GM12878 (cell line): Measurements from ENCODE around the gene FLII. TPM values are rescaled to one million over a fixed set of nuclear protein-coding genes. Genes with fewer than 3 reads are reported as not detected.

Experiments used
- ATAC-seq: fragments of 200-7000 bp; cut with Tn5 transposase; 3 replicates; pipeline ENCODE4 v1.9.1; 2020; ENCODE audit warnings: mild to moderate bottlenecking, moderate library complexity
- BruUV-seq: library from RNA; stranded (reverse); fragments of 400-500 nt; replicated peaks from 2 replicates; lab custom pipeline; 2021; lab: Mats Ljungman, UMichigan
- CTCF ChIA-PET: fragments of 300-600 bp; sonication (Branson Sonifier 250); formaldehyde crosslinking; extraction: SDS; loops from one replicate; lab custom pipeline; 2021; ENCODE audit warnings: inconsistent platforms; lab: Yijun Ruan, JAX
- POLR2A ChIA-PET: fragments of 350-600 bp; formaldehyde crosslinking; extraction: SDS; loops from one replicate; lab custom pipeline; 2021; ENCODE audit warnings: inconsistent platforms; lab: Charles Lee
- RAD21 ChIA-PET: fragments of 300-600 bp; sonication (Branson Sonifier 250); formaldehyde crosslinking; loops from one replicate; lab custom pipeline; 2023; ENCODE audit warnings: antibody characterized with exemption; ENCODE audit not compliant: unreplicated experiment; lab: Charles Lee
- SMC1A ChIA-PET: fragments of 300-600 bp; sonication (Branson Sonifier 250); formaldehyde crosslinking; loops from one replicate; lab custom pipeline; 2023; ENCODE audit not compliant: unreplicated experiment, uncharacterized antibody; lab: Charles Lee
- DNase-seq: peaks from one replicate; pipeline ENCODE4 v3.0.0-alpha.2; 2011; ENCODE audit warnings: low read depth, low spot score
- FAIRE-seq: peaks from 3 replicates; lab custom pipeline; 2011; peaks lifted over from hg19 to GRCh38; lab: Jason Lieb, UNC
- H2AFZ ChIP-seq: 2 replicates; pipeline ENCODE4 v1.6.0; 2011; ENCODE audit warnings: low read depth, low read length, control low read depth; ENCODE audit not compliant: control insufficient read depth
- H3K27ac ChIP-seq: 2 replicates; pipeline ENCODE4 v1.5.1; 2011; ENCODE audit warnings: control low read depth; ENCODE audit not compliant: control insufficient read depth, insufficient read depth
- H3K27me3 ChIP-seq, 2 experiments: replicated peaks in 1 of 2; 2 replicates each; pipeline versions ENCODE4 v1.6.0 to v1.6.1; 2011; ENCODE audit warnings: low read length in 1 of 2; ENCODE audit not compliant: control insufficient read depth in 2 of 2, insufficient read depth in 2 of 2
- H3K36me3 ChIP-seq, 2 experiments: 2 replicates each; pipeline ENCODE4 v1.5.1; 2011; ENCODE audit warnings: low read length in 1 of 2; ENCODE audit not compliant: control insufficient read depth in 2 of 2, insufficient read depth in 2 of 2
- H3K4me1 ChIP-seq: 2 replicates; pipeline ENCODE4 v1.6.1; 2011; ENCODE audit warnings: mild to moderate bottlenecking, low read length, moderate library complexity, mixed read lengths; ENCODE audit not compliant: control insufficient read depth, insufficient read depth
- H3K4me2 ChIP-seq: 2 replicates; pipeline ENCODE4 v1.6.0; 2011; ENCODE audit warnings: control low read depth; ENCODE audit not compliant: control insufficient read depth, insufficient read depth
- H3K4me3 ChIP-seq: fragments of 200-600 bp; sonication (generic); 2 replicates; pipeline ENCODE4 v1.5.1; 2016
- H3K79me2 ChIP-seq: 2 replicates; pipeline ENCODE4 v1.6.0; 2011; ENCODE audit warnings: low read length; ENCODE audit not compliant: control insufficient read depth, insufficient read depth
- H3K9ac ChIP-seq: 2 replicates; pipeline ENCODE4 v1.8.0; 2011; ENCODE audit warnings: low read length, control low read depth, mixed read lengths; ENCODE audit not compliant: control insufficient read depth, insufficient read depth
- H3K9me3 ChIP-seq: replicated peaks from 3 replicates; pipeline ENCODE4 v1.5.1; 2011; ENCODE audit warnings: mild to moderate bottlenecking, low read length; ENCODE audit not compliant: control insufficient read depth, insufficient read depth
- H4K20me1 ChIP-seq: 2 replicates; pipeline ENCODE4 v1.6.0; 2011; ENCODE audit not compliant: control insufficient read depth, insufficient read depth
- GABPA ChIP-seq: IDR thresholded peaks from 2 replicates; pipeline ENCODE4 v1.6.1; 2014; ENCODE audit warnings: antibody characterized with exemption, low read depth, mild to moderate bottlenecking, inconsistent platforms
- GATAD2B ChIP-seq: fragments of 450-650 bp; conservative IDR thresholded peaks from 2 replicates; pipeline ENCODE4 v1.6.1; 2017; ENCODE audit warnings: low read depth, mild to moderate bottlenecking, moderate library complexity
- KAT2A ChIP-seq: conservative IDR thresholded peaks from 2 replicates; pipeline ENCODE4 v1.6.1; 2011; ENCODE audit warnings: low read depth, low read length; ENCODE audit not compliant: control insufficient read depth
- MEF2A ChIP-seq: IDR thresholded peaks from 2 replicates; pipeline ENCODE4 v1.6.1; 2011; ENCODE audit warnings: low read depth, mild to moderate bottlenecking, low read length, moderate library complexity; ENCODE audit not compliant: insufficient read depth
- NRF1 ChIP-seq: conservative IDR thresholded peaks from 2 replicates; pipeline ENCODE4 v1.6.1; 2011; ENCODE audit warnings: mild to moderate bottlenecking, low read depth, low read length, improper control_type of control experiment
- RELA ChIP-seq: fragments of 450-650 bp; IDR thresholded peaks from 2 replicates; pipeline ENCODE4 v1.8.0; 2014; ENCODE audit warnings: borderline replicate concordance; ENCODE audit not compliant: partially characterized antibody
- RUNX3 ChIP-seq: IDR thresholded peaks from 2 replicates; pipeline ENCODE4 v1.6.1; 2012; ENCODE audit warnings: low read length, inconsistent platforms
- YBX1 ChIP-seq: fragments of 450-650 bp; IDR thresholded peaks from 2 replicates; pipeline ENCODE4 v1.6.1; 2016; ENCODE audit warnings: antibody characterized with exemption
- WGBS: methylation state at CpG from one replicate; pipeline ENCODE4 v1.1.6; 2016; ENCODE audit warnings: low lambda C conversion rate; ENCODE audit not compliant: insufficient replicate concordance, insufficient coverage; ENCODE audit errors: missing lambda C conversion rate; 5-methylcytosine and 5-hydroxymethylcytosine counted together
- in situ Hi-C: fragments of 300-500 bp; cut with MboI; formaldehyde crosslinking; loops from 9 replicates; pipeline ENCODE4 v1.14.3; 2018; ENCODE audit warnings: mixed read lengths
- intact Hi-C: fragments of 100-400 bp; cut with micrococcal nuclease; formaldehyde crosslinking; loops from one replicate; pipeline ENCODE4 v1.14.2; 2022; ENCODE audit not compliant: unreplicated experiment
- polyA plus RNA-seq, 11 experiments: library from polyadenylated mRNA; depleted of rRNA in 4 of 11; unstranded in 6 of 11; stranded (reverse) in 5 of 11; fragments of >200 nt; fragmentation: Nextera tagmentation in 4 of 11; fragmentation: Illumina TruSeq in 1 of 11; extraction: Ambion mirVana in 4 of 11; extraction: Trizol in 1 of 11; gene quantifications; 1 replicate in 1 of 11; 2 replicates in 10 of 11; pipeline versions ENCODE4 v1.2.1 to v1.2.3, GENCODE V29; 2011 to 2016; ENCODE audit warnings: inconsistent platforms in 2 of 11, missing spikeins in 2 of 11, low read depth in 1 of 11
- total RNA-seq, 4 experiments: library from RNA; depleted of rRNA in 3 of 4; stranded (reverse); fragments of >200 nt in 3 of 4; fragmentation: Illumina TruSeq in 1 of 4; extraction: Trizol in 1 of 4; gene quantifications; 2 replicates each; pipeline versions ENCODE4 v1.2.1 to v1.2.3, GENCODE V29; 2013 to 2021
- TF ChIP-seq, protein P1 (sequence below): fragments of 450-650 bp; formaldehyde crosslinking; IDR thresholded peaks from 2 replicates; pipeline ENCODE4 v1.5.0; 2022; ENCODE audit warnings: mild to moderate bottlenecking, missing genetic modification characterization
- TF ChIP-seq, protein P2 (sequence below): IDR thresholded peaks from 2 replicates; pipeline ENCODE4 v1.6.1; 2012; ENCODE audit warnings: low read depth, low read length, improper control_type of control experiment
- TF ChIP-seq, protein P3 (sequence below): IDR thresholded peaks from 2 replicates; pipeline ENCODE4 v1.6.1; 2012; ENCODE audit warnings: improper control_type of control experiment, low read depth, low read length; ENCODE audit not compliant: insufficient replicate concordance
- TF ChIP-seq, protein P4 (sequence below): fragments of 450-650 bp; IDR thresholded peaks from 2 replicates; pipeline ENCODE4 v1.6.1; 2018; ENCODE audit warnings: borderline replicate concordance, mild to moderate bottlenecking; ENCODE audit not compliant: partially characterized antibody

The FLII gene
- total and polyA plus RNA-seq, 10 of the 15 experiments (the other 5 are each of a cell fraction or from before 2014, with no cell fraction given): 22.2 to 200 (median 121) TPM

DNA sequence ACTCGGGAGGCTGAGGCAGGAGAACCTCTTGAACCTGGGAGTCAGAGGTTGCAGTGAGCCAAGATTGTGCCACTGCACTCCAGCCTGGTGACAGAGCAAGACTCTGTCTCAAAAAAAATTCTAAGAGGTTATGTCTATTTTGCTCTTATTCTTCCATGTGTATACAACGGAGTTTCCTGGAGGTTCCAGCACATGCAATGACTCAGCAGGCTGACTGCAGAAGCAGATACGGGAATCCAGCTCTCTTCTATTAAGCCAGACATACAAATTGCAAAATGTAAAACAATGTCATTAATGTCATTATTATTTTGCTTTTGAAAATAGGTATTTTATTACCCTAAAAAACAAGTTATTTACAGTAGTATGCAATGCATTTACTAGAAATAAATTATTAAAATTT, 20.3 kb upstream of the FLII start:
- no peak overlapping the region for H3K4me2 ChIP-seq
- H2AFZ ChIP-seq: no peak overlapping the region
- ATAC-seq (no peak), FAIRE-seq (no peak), DNase-seq (no peak)
- no peak overlapping the region for H3K27ac ChIP-seq
- H3K27me3 ChIP-seq: no peaks in the 10 kb centered on the region
- H3K79me2 ChIP-seq: no peaks in the 10 kb centered on the region
- H3K36me3 ChIP-seq: peaks cover 43 to 46% of the 10 kb centered on the region in 2 experiments
- ChIA-PET CTCF (no interaction called here), RAD21 (no interaction called here), POLR2A (no interaction called here), SMC1A (interaction anchor here (0.9 kb wide), 1 partner anchor 15 kb away, joined by 4 read pairs; no protein-coding TSS in a partner anchor)
- H3K4me1 ChIP-seq: no peaks in the 10 kb centered on the region
- H3K9ac ChIP-seq: no peak overlapping the region
- intact Hi-C loops (no loop called here), in situ Hi-C loops (no loop called here)
- no peak overlapping the region for H3K4me3 ChIP-seq
- 95% methylated on average over 3 of the region's 3 CpGs for whole genome bisulfite sequencing
- H3K9me3 ChIP-seq: no peaks in the 10 kb centered on the region
- H4K20me1 ChIP-seq: no peaks in the 10 kb centered on the region; the same call in 1 of the 2 replicates
- BruUV-seq: no TSS peak
- TF ChIP-seq, protein P1, sequence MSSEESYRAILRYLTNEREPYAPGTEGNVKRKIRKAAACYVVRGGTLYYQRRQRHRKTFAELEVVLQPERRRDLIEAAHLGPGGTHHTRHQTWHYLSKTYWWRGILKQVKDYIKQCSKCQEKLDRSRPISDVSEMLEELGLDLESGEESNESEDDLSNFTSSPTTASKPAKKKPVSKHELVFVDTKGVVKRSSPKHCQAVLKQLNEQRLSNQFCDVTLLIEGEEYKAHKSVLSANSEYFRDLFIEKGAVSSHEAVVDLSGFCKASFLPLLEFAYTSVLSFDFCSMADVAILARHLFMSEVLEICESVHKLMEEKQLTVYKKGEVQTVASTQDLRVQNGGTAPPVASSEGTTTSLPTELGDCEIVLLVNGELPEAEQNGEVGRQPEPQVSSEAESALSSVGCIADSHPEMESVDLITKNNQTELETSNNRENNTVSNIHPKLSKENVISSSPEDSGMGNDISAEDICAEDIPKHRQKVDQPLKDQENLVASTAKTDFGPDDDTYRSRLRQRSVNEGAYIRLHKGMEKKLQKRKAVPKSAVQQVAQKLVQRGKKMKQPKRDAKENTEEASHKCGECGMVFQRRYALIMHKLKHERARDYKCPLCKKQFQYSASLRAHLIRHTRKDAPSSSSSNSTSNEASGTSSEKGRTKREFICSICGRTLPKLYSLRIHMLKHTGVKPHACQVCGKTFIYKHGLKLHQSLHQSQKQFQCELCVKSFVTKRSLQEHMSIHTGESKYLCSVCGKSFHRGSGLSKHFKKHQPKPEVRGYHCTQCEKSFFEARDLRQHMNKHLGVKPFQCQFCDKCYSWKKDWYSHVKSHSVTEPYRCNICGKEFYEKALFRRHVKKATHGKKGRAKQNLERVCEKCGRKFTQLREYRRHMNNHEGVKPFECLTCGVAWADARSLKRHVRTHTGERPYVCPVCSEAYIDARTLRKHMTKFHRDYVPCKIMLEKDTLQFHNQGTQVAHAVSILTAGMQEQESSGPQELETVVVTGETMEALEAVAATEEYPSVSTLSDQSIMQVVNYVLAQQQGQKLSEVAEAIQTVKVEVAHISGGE (CRISPR knock-in tag): no peak
- no peak for TF ChIP-seq GABPA
- no peak for TF ChIP-seq NRF1
- no peak for TF ChIP-seq YBX1
- TF ChIP-seq, protein P2, sequence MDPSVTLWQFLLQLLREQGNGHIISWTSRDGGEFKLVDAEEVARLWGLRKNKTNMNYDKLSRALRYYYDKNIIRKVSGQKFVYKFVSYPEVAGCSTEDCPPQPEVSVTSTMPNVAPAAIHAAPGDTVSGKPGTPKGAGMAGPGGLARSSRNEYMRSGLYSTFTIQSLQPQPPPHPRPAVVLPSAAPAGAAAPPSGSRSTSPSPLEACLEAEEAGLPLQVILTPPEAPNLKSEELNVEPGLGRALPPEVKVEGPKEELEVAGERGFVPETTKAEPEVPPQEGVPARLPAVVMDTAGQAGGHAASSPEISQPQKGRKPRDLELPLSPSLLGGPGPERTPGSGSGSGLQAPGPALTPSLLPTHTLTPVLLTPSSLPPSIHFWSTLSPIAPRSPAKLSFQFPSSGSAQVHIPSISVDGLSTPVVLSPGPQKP: no peak
- no peak for TF ChIP-seq RELA
- TF ChIP-seq KAT2A: no peak
- no peak for TF ChIP-seq MEF2A
- no peak for TF ChIP-seq GATAD2B
- TF ChIP-seq, protein P3, sequence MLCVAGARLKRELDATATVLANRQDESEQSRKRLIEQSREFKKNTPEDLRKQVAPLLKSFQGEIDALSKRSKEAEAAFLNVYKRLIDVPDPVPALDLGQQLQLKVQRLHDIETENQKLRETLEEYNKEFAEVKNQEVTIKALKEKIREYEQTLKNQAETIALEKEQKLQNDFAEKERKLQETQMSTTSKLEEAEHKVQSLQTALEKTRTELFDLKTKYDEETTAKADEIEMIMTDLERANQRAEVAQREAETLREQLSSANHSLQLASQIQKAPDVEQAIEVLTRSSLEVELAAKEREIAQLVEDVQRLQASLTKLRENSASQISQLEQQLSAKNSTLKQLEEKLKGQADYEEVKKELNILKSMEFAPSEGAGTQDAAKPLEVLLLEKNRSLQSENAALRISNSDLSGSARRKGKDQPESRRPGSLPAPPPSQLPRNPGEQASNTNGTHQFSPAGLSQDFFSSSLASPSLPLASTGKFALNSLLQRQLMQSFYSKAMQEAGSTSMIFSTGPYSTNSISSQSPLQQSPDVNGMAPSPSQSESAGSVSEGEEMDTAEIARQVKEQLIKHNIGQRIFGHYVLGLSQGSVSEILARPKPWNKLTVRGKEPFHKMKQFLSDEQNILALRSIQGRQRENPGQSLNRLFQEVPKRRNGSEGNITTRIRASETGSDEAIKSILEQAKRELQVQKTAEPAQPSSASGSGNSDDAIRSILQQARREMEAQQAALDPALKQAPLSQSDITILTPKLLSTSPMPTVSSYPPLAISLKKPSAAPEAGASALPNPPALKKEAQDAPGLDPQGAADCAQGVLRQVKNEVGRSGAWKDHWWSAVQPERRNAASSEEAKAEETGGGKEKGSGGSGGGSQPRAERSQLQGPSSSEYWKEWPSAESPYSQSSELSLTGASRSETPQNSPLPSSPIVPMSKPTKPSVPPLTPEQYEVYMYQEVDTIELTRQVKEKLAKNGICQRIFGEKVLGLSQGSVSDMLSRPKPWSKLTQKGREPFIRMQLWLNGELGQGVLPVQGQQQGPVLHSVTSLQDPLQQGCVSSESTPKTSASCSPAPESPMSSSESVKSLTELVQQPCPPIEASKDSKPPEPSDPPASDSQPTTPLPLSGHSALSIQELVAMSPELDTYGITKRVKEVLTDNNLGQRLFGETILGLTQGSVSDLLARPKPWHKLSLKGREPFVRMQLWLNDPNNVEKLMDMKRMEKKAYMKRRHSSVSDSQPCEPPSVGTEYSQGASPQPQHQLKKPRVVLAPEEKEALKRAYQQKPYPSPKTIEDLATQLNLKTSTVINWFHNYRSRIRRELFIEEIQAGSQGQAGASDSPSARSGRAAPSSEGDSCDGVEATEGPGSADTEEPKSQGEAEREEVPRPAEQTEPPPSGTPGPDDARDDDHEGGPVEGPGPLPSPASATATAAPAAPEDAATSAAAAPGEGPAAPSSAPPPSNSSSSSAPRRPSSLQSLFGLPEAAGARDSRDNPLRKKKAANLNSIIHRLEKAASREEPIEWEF: no peak
- TF ChIP-seq, protein P4, sequence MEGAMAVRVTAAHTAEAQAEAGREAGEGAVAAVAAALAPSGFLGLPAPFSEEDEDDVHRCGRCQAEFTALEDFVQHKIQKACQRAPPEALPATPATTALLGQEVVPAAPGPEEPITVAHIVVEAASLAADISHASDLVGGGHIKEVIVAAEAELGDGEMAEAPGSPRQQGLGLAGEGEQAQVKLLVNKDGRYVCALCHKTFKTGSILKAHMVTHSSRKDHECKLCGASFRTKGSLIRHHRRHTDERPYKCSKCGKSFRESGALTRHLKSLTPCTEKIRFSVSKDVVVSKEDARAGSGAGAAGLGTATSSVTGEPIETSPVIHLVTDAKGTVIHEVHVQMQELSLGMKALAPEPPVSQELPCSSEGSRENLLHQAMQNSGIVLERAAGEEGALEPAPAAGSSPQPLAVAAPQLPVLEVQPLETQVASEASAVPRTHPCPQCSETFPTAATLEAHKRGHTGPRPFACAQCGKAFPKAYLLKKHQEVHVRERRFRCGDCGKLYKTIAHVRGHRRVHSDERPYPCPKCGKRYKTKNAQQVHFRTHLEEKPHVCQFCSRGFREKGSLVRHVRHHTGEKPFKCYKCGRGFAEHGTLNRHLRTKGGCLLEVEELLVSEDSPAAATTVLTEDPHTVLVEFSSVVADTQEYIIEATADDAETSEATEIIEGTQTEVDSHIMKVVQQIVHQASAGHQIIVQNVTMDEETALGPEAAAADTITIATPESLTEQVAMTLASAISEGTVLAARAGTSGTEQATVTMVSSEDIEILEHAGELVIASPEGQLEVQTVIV: no peak
- TF ChIP-seq RUNX3: no peak
